OCI-LY1 (cell line): ENCODE results near the gene YDJC.
"Not testable (repeated sequence)": the region's sequence is repeated elsewhere in the genome, so short reads cannot be mapped to it uniquely, and the experiment has no call there.

Experiments
- EZH2 ChIP-seq: fragments of 200-600 bp; sonication (generic), shearing (Covaris generic); IDR thresholded peaks from 2 replicates; pipeline ENCODE4 v1.8.0; 2017; ENCODE audit warnings: borderline replicate concordance, mixed run types, mild to moderate bottlenecking, antibody characterized with exemption, low read length, moderate library complexity, mixed read lengths
- TF ChIP-seq, protein P1 (sequence below): fragments of 200-600 bp; sonication (generic), shearing (Covaris generic); IDR thresholded peaks from 2 replicates; pipeline ENCODE4 v1.5.1; 2017; ENCODE audit warnings: mild to moderate bottlenecking, antibody characterized with exemption, low read length, moderate library complexity, mixed read lengths

DNA sequence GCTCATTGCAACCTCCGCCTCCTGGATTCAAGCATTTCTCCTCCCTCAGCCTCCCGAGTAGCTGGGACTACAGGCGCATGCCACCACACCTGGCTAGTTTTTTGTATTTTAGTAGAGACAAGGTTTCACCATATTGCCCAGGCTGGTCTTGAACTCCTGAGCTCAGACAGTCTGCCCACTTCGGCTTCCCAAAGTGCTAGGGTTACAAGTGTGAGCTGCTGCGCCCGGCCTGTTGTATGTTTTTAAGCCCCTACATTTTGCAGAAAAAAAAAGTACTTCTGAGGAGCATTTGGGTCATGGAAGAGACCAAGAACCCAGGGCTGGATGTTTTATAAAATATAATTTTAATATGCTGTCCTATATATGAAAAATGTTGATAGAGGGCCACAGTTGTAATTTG, 12.5 kb downstream of the YDJC start:
- TF ChIP-seq EZH2, result not testable (repeated sequence)
- TF ChIP-seq, protein P1, sequence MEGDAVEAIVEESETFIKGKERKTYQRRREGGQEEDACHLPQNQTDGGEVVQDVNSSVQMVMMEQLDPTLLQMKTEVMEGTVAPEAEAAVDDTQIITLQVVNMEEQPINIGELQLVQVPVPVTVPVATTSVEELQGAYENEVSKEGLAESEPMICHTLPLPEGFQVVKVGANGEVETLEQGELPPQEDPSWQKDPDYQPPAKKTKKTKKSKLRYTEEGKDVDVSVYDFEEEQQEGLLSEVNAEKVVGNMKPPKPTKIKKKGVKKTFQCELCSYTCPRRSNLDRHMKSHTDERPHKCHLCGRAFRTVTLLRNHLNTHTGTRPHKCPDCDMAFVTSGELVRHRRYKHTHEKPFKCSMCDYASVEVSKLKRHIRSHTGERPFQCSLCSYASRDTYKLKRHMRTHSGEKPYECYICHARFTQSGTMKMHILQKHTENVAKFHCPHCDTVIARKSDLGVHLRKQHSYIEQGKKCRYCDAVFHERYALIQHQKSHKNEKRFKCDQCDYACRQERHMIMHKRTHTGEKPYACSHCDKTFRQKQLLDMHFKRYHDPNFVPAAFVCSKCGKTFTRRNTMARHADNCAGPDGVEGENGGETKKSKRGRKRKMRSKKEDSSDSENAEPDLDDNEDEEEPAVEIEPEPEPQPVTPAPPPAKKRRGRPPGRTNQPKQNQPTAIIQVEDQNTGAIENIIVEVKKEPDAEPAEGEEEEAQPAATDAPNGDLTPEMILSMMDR, result not testable (repeated sequence)
